HepG2 (cell line): Measurements from ENCODE around the gene PRR30. TPM values are rescaled to one million over a fixed set of nuclear protein-coding genes. Genes with fewer than 3 reads are reported as not detected.
A peak's percentile ranks its signal among the peaks of the same experiment; 100 is the strongest.

ENCODE experiments used
- ATAC-seq: fragments of 200-7000 bp; cut with Tn5 transposase; 3 replicates; pipeline ENCODE4 v1.9.1; 2020; ENCODE audit warnings: mild to moderate bottlenecking, moderate library complexity
- BruUV-seq: library from RNA; stranded (reverse); fragments of 400-500 nt; replicated peaks from 2 replicates; lab custom pipeline; 2021; lab: Mats Ljungman, UMichigan
- CTCF ChIA-PET: fragments of 300-600 bp; formaldehyde crosslinking; extraction: SDS; loops from one replicate; lab custom pipeline; 2021; ENCODE audit warnings: low total read pairs, inconsistent platforms, low intra/inter-chr PET ratio; lab: Yijun Ruan, JAX
- POLR2A ChIA-PET: fragments of 350-600 bp; sonication (Branson Sonifier 250); formaldehyde crosslinking; loops from one replicate; lab custom pipeline; 2020; ENCODE audit warnings: antibody characterized with exemption, inconsistent platforms; lab: Yijun Ruan, JAX
- DNase-seq: peaks from one replicate; pipeline ENCODE4 v3.0.0-alpha.2; 2015; ENCODE audit warnings: low spot score
- FAIRE-seq: peaks from 3 replicates; lab custom pipeline; 2011; peaks lifted over from hg19 to GRCh38; lab: Jason Lieb, UNC
- H2AFZ ChIP-seq: one replicate; pipeline ENCODE4 v1.6.1; 2011; ENCODE audit warnings: low read length, inconsistent platforms
- H3K27ac ChIP-seq: fragments of 300-600 bp; 3 replicates; pipeline ENCODE4 v1.8.0; 2011; ENCODE audit warnings: mixed run types, mild to moderate bottlenecking, mixed read lengths, low read length, inconsistent platforms; ENCODE audit not compliant: insufficient read depth; ENCODE audit errors: extremely low read length
- H3K27me3 ChIP-seq, 2 experiments: fragments of 200-600 bp in 1 of 2; 2 replicates in 1 of 2; 3 replicates in 1 of 2; pipeline versions ENCODE4 v1.6.0 to v1.8.0; 2011; ENCODE audit warnings: low read length in 2 of 2, mild to moderate bottlenecking in 2 of 2, moderate library complexity in 2 of 2, inconsistent platforms in 1 of 2; ENCODE audit not compliant: insufficient read depth in 2 of 2, control insufficient read depth in 1 of 2
- H3K36me3 ChIP-seq, 2 experiments: fragments of 200-600 bp in 1 of 2; replicated peaks in 1 of 2; 2 replicates in 1 of 2; 3 replicates in 1 of 2; pipeline versions ENCODE4 v1.5.1 to v1.8.0; 2011; ENCODE audit warnings: low read length in 2 of 2, inconsistent platforms in 1 of 2; ENCODE audit not compliant: insufficient read depth in 2 of 2, control insufficient read depth in 1 of 2
- H3K4me1 ChIP-seq: 2 replicates; pipeline ENCODE4 v1.5.1; 2012; ENCODE audit warnings: low read length, inconsistent platforms; ENCODE audit not compliant: insufficient read depth
- H3K4me2 ChIP-seq: 2 replicates; pipeline ENCODE4 v1.6.0; 2011; ENCODE audit warnings: low read depth, low read length, inconsistent platforms
- H3K4me3 ChIP-seq, 3 experiments: fragments of 200-600 bp in 1 of 3; sonication (generic), shearing (Covaris generic) in 1 of 3; replicated peaks in 1 of 3; 2 replicates each; pipeline ENCODE4 v1.5.1; 2011 to 2016; ENCODE audit warnings: low read length in 3 of 3, inconsistent platforms in 2 of 3, low read depth in 2 of 3, mild to moderate bottlenecking in 2 of 3, control low read depth in 1 of 3, mixed read lengths in 1 of 3; ENCODE audit not compliant: insufficient read depth in 1 of 3
- H3K79me2 ChIP-seq: one replicate; pipeline ENCODE4 v1.6.1; 2011; ENCODE audit warnings: low read length, inconsistent platforms; ENCODE audit not compliant: insufficient read depth
- H3K9ac ChIP-seq: 2 replicates; pipeline ENCODE4 v1.6.0; 2011; ENCODE audit warnings: mild to moderate bottlenecking, low read depth, low read length, inconsistent platforms; ENCODE audit not compliant: insufficient read depth
- H3K9me3 ChIP-seq: 2 replicates; pipeline ENCODE4 v1.5.1; 2012; ENCODE audit warnings: mild to moderate bottlenecking, low read length
- H4K20me1 ChIP-seq: 2 replicates; pipeline ENCODE4 v1.6.0; 2011; ENCODE audit warnings: inconsistent platforms, mild to moderate bottlenecking, low read length, moderate library complexity; ENCODE audit not compliant: insufficient read depth
- AHR ChIP-seq: IDR thresholded peaks from 2 replicates; pipeline ENCODE4 v1.6.1; 2018; ENCODE audit warnings: missing genetic modification reagents, missing compliant biosample characterization
- AKAP8 ChIP-seq: sonication (generic); formaldehyde crosslinking; IDR thresholded peaks from 2 replicates; pipeline ENCODE4 v1.5.1; 2020; ENCODE audit warnings: mild to moderate bottlenecking, missing genetic modification reagents
- ATF5 ChIP-seq: sonication (generic); formaldehyde crosslinking; IDR thresholded peaks from 2 replicates; pipeline ENCODE4 v1.4.0; 2020; ENCODE audit warnings: mild to moderate bottlenecking, low read depth, missing genetic modification reagents
- CBX5 ChIP-seq: sonication (generic); formaldehyde crosslinking; IDR thresholded peaks from 2 replicates; pipeline ENCODE4 v1.4.0; 2020; ENCODE audit warnings: missing genetic modification reagents, borderline replicate concordance
- FOXC1 ChIP-seq: sonication (generic); formaldehyde crosslinking; IDR thresholded peaks from 2 replicates; pipeline ENCODE4 v1.8.0; 2022; ENCODE audit warnings: mild to moderate bottlenecking, missing genetic modification reagents, borderline replicate concordance
- FOXM1 ChIP-seq: sonication (generic); formaldehyde crosslinking; IDR thresholded peaks from 2 replicates; pipeline ENCODE4 v1.5.0; 2020; ENCODE audit warnings: missing genetic modification reagents
- GMEB1 ChIP-seq: sonication (generic); formaldehyde crosslinking; IDR thresholded peaks from 2 replicates; pipeline ENCODE4 v1.5.1; 2020; ENCODE audit warnings: missing genetic modification reagents, mild to moderate bottlenecking, borderline replicate concordance
- ISL2 ChIP-seq: sonication (generic); formaldehyde crosslinking; IDR thresholded peaks from 2 replicates; pipeline ENCODE4 v1.5.0; 2020; ENCODE audit warnings: missing genetic modification reagents
- KLF9 ChIP-seq: IDR thresholded peaks from 2 replicates; pipeline ENCODE4 v1.6.1; 2016; ENCODE audit warnings: low read depth
- NR2C2 ChIP-seq: sonication (generic); formaldehyde crosslinking; IDR thresholded peaks from 2 replicates; pipeline ENCODE4 v1.4.0; 2020; ENCODE audit warnings: missing genetic modification reagents, mild to moderate bottlenecking, moderate library complexity, borderline replicate concordance
- PAWR ChIP-seq: sonication (generic); formaldehyde crosslinking; IDR thresholded peaks from 2 replicates; pipeline ENCODE4 v1.4.0; 2020; ENCODE audit warnings: missing genetic modification reagents, mild to moderate bottlenecking, borderline replicate concordance
- SNAPC5 ChIP-seq: sonication (generic); formaldehyde crosslinking; IDR thresholded peaks from 2 replicates; pipeline ENCODE4 v1.8.1; 2023; ENCODE audit warnings: mild to moderate bottlenecking, missing genetic modification reagents, borderline replicate concordance
- XRCC5 ChIP-seq: fragments of 200-400 bp; formaldehyde crosslinking; optimal IDR thresholded peaks from 2 replicates; pipeline ENCODE3; 2017; ENCODE audit warnings: mild to moderate bottlenecking, low read length
- ZBTB8A ChIP-seq: sonication (generic); formaldehyde crosslinking; IDR thresholded peaks from 2 replicates; pipeline ENCODE4 v1.4.0; 2020; ENCODE audit warnings: mild to moderate bottlenecking, low read depth, missing genetic modification reagents, borderline replicate concordance
- ZNF510 ChIP-seq: sonication (generic); formaldehyde crosslinking; IDR thresholded peaks from 2 replicates; pipeline ENCODE4 v1.4.0; 2020; ENCODE audit warnings: low read depth, mild to moderate bottlenecking, missing genetic modification reagents
- ZNF577 ChIP-seq: sonication (generic); formaldehyde crosslinking; IDR thresholded peaks from 2 replicates; pipeline ENCODE4 v1.4.0; 2020; ENCODE audit warnings: mild to moderate bottlenecking, low read depth, missing genetic modification reagents, borderline replicate concordance
- ZNF644 ChIP-seq: IDR thresholded peaks from 2 replicates; pipeline ENCODE4 v1.6.1; 2016; ENCODE audit warnings: low read depth
- ZNF790 ChIP-seq: sonication (generic); formaldehyde crosslinking; IDR thresholded peaks from 2 replicates; pipeline ENCODE4 v1.8.0; 2022; ENCODE audit warnings: missing genetic modification reagents, mild to moderate bottlenecking, borderline replicate concordance
- WGBS: methylation state at CpG from one replicate; pipeline ENCODE4 v1.1.6; 2017; ENCODE audit warnings: low lambda C conversion rate; 5-methylcytosine and 5-hydroxymethylcytosine counted together
- in situ Hi-C: cut with HindIII; loops from 2 replicates; pipeline ENCODE4 v1.10.0; 2017; ENCODE audit warnings: low pct_unique_long_range_greater_than_20kb; ENCODE audit not compliant: extremely low pct_ligation_motif_present
- intact Hi-C: fragments of 100-400 bp; cut with micrococcal nuclease; formaldehyde crosslinking; loops from one replicate; pipeline ENCODE4 v1.10.0; 2022; ENCODE audit not compliant: unreplicated experiment
- polyA plus RNA-seq, 8 experiments: library from polyadenylated mRNA; depleted of rRNA in 3 of 8; stranded (reverse) in 7 of 8; unstranded in 1 of 8; fragments of >200 nt; fragmentation: Illumina TruSeq in 4 of 8; extraction: Trizol in 4 of 8; gene quantifications; 2 replicates each; pipeline versions ENCODE4 v1.2.1 to v1.2.3, GENCODE V29; 2011 to 2016; ENCODE audit warnings: low read depth in 4 of 8, missing spikeins in 1 of 8, mixed read lengths in 1 of 8; ENCODE audit not compliant: insufficient read depth in 1 of 8
- total RNA-seq, 5 experiments: library from RNA; depleted of rRNA; stranded (reverse); fragments of >200 nt; fragmentation: Illumina TruSeq; extraction: Trizol; gene quantifications; 2 replicates each; pipeline ENCODE4 v1.2.3, GENCODE V29; 2016; ENCODE audit warnings: low read depth in 1 of 5

The PRR30 gene
- total and polyA plus RNA-seq, 2 of the 13 experiments (the other 11 are each of a cell fraction or from before 2014, with no cell fraction given) = not detected

DNA sequence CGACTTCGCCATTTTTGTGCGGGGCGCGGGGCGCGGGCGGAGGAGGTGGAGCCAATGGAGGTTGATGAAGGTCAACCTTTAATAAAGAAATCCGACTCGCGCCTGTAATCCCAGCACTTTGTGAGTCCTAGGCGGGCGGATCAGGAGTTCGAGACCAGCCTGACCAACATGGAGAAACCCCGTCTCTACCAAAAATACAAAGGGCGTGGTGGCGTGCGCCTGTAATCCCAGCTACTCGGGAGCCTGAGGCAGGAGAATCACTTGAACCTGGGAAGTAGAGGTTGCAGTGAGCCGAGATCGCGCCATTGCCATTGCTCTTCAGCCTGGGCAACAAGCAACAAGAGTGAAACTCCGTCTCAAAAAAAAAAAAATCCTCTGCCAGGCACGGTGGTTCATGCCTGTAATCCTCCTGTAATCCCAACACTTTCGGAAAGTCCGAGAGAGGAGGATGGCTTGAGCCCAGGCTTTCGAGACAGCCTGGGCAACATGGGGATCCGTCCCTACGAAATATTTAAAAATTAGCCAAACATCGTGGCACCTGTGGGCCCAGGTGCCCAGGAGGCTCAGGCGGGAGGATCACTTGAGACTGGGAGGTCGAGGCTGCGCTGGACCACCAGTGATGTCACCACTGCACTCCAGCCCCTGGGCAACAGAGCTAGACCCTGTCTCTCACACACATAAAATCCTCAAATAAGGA is 4.3 kb downstream of the PRR30 start:
- in situ Hi-C loops = no loop called here
- Histone ChIP-seq H3K27me3 (peaks cover 6 to 21% of the 10 kb centered on the region in 2 experiments; a peak in 3 of 5 replicates), H3K4me2 (peak overlapping the region; percentile 47), H3K9me3 (no peaks in the 10 kb centered on the region), H3K9ac (peak overlapping the region; percentile 21; the same call in 1 of the 2 replicates), H2AFZ (no peak overlapping the region), H4K20me1 (no peaks in the 10 kb centered on the region; the same call in 1 of the 2 replicates), H3K4me3 (peak overlapping the region in 1 of 3 experiments; percentile 100; a peak in 2 of 6 replicates), H3K4me1 (peaks cover 53% of the 10 kb centered on the region), H3K27ac (no peak overlapping the region), H3K79me2 (peaks cover 22% of the 10 kb centered on the region), H3K36me3 (peaks cover 20 to 34% of the 10 kb centered on the region in 2 experiments)
- TSS peak; percentile 44 for BruUV-seq
- ATAC-seq (no peak), DNase-seq (no peak), FAIRE-seq (peak; percentile 23)
- ChIA-PET POLR2A (interaction anchor here (1.2 to 3.6 kb wide), 21 partner anchors 11 to 129 kb away, joined by 3 to 76 read pairs (median 8); partner anchors contain the start of genes ABHD1, AGBL5, ATRAID and CGREF1), CTCF (interaction anchor here (1.8 kb wide), 1 partner anchor 56 kb away, joined by 10 read pairs; no protein-coding TSS in a partner anchor)
- WGBS = 64% methylated on average over 33 of the region's 33 CpGs
- intact Hi-C loops = loop anchor here (1.0 to 2.0 kb wide), 2 partner anchors 12 to 56 kb away; partner anchors contain the start of gene ABHD1
- 0 out of 2 replicates have a peak, but pooled peaks have one; percentile 20 for TF ChIP-seq CBX5 (CRISPR knock-in tag)
- TF ChIP-seq ZNF790 (CRISPR knock-in tag) = peak; percentile 86; the same call in 1 of the 2 replicates
- TF ChIP-seq GMEB1 = 0 out of 2 replicates have a peak, but pooled peaks have one; percentile 1
- TF ChIP-seq ZNF644 = peak; percentile 64
- no peak for TF ChIP-seq XRCC5
- TF ChIP-seq AHR (CRISPR knock-in tag) = 0 out of 2 replicates have a peak, but pooled peaks have one; percentile 64
- TF ChIP-seq KLF9 (CRISPR knock-in tag) = 0 out of 2 replicates have a peak, but pooled peaks have one; percentile 53
- TF ChIP-seq FOXC1 = no peak
- no peak for TF ChIP-seq FOXM1 (CRISPR knock-in tag)
- TF ChIP-seq ATF5 (CRISPR knock-in tag) = peak; percentile 36; the same call in 1 of the 2 replicates
- TF ChIP-seq AKAP8 (CRISPR knock-in tag) = peak; percentile 58; the same call in 1 of the 2 replicates
- TF ChIP-seq ZNF510 (CRISPR knock-in tag) = peak; percentile 79; the same call in 1 of the 2 replicates
- TF ChIP-seq ZBTB8A (CRISPR knock-in tag) = 0 out of 2 replicates have a peak, but pooled peaks have one; percentile 54
- TF ChIP-seq ISL2 (CRISPR knock-in tag) = 0 out of 2 replicates have a peak, but pooled peaks have one; percentile 34
- TF ChIP-seq SNAPC5 (CRISPR knock-in tag) = peak; percentile 66; the same call in 1 of the 2 replicates
- TF ChIP-seq NR2C2 = peak; percentile 34; the same call in 1 of the 2 replicates
- TF ChIP-seq ZNF577 (CRISPR knock-in tag) = 0 out of 2 replicates have a peak, but pooled peaks have one; percentile 13
- 0 out of 2 replicates have a peak, but pooled peaks have one; percentile 65 for TF ChIP-seq PAWR (CRISPR knock-in tag)
